Head of caudate nucleus (tissue), 42 donors: ENCODE data around the gene LRP1B.
"Not testable (repeated sequence)": the region's sequence is repeated elsewhere in the genome, so short reads cannot be mapped to it uniquely, and the experiment has no call there.

ENCODE experiments used
- DNase-seq, 42 donors: peaks; one replicate each; pipeline versions ENCODE4 v3.0.0 to v3.0.0-alpha.2; 2020 to 2021; ENCODE audit warnings: mixed read lengths in 7 of 42
- intact Hi-C: fragments of 100-400 bp; cut with DNase I; formaldehyde crosslinking; loops from one replicate; pipeline ENCODE4 v1.15.0; 2022

The LRP1B gene

GRCh38 chr2:142119347-142119746, 11.5 kb downstream of the LRP1B start:
- DNase-seq: no peak
- intact Hi-C loops: no loop called here

GRCh38 chr2:142112757-142113221, 18.0 kb downstream of the LRP1B start:
- peak in 3 of 42 donors; percentile 14 to 63 (median 34) for DNase-seq
- intact Hi-C loops: no loop called here

- intact Hi-C loops: no loop called here
- no peak for DNase-seq
Measured at GRCh38 chr2:142104134-142104758, 26.6 kb downstream of the LRP1B start.

- no peak for DNase-seq
- intact Hi-C loops: no loop called here
Measured at GRCh38 chr2:142100970-142101369, 29.8 kb downstream of the LRP1B start.

- intact Hi-C loops: no loop called here
- no peak for DNase-seq
Measured at GRCh38 chr2:142100139-142100873, 30.5 kb downstream of the LRP1B start.

GRCh38 chr2:142097711-142098110, 33.1 kb downstream of the LRP1B start:
- DNase-seq: no peak
- intact Hi-C loops: no loop called here

GRCh38 chr2:142095647-142096046, 35.2 kb downstream of the LRP1B start:
- DNase-seq: no peak
- intact Hi-C loops: no loop called here

GRCh38 chr2:142094233-142094632, 36.6 kb downstream of the LRP1B start:
- intact Hi-C loops: no loop called here
- DNase-seq: no peak

GRCh38 chr2:142088058-142088568, 42.7 kb downstream of the LRP1B start:
- no peak for DNase-seq
- intact Hi-C loops: no loop called here

- intact Hi-C loops, DNase-seq: not testable (repeated sequence)
Measured at GRCh38 chr2:142087585-142087984, 43.2 kb downstream of the LRP1B start.

- intact Hi-C loops: no loop called here
- DNase-seq: no peak
Measured at GRCh38 chr2:142082368-142082767, 48.4 kb downstream of the LRP1B start.

- intact Hi-C loops: no loop called here
- DNase-seq: no peak
Measured at GRCh38 chr2:142076317-142076716, 54.5 kb downstream of the LRP1B start.

- intact Hi-C loops: no loop called here
- no peak for DNase-seq
Measured at GRCh38 chr2:142075826-142076225, 55.0 kb downstream of the LRP1B start.

- intact Hi-C loops: no loop called here
- DNase-seq: no peak
Measured at GRCh38 chr2:142069251-142069888, 61.4 kb downstream of the LRP1B start.

GRCh38 chr2:142065700-142066099, 65.1 kb downstream of the LRP1B start:
- no peak for DNase-seq
- intact Hi-C loops: no loop called here

- intact Hi-C loops: no loop called here
- no peak for DNase-seq
Measured at GRCh38 chr2:142065156-142065555, 65.7 kb downstream of the LRP1B start.

GRCh38 chr2:142061733-142062132, 69.1 kb downstream of the LRP1B start:
- intact Hi-C loops: no loop called here
- DNase-seq: no peak

GRCh38 chr2:142058149-142058548, 72.7 kb downstream of the LRP1B start:
- no peak for DNase-seq
- intact Hi-C loops: no loop called here

GRCh38 chr2:142056784-142057183, 74.0 kb downstream of the LRP1B start:
- DNase-seq: no peak
- intact Hi-C loops: no loop called here

- no peak for DNase-seq
- intact Hi-C loops: no loop called here
Measured at GRCh38 chr2:142052220-142052863, 78.5 kb downstream of the LRP1B start.
